ENCODE results near the gene ACSS3. TPM values are rescaled to one million over a fixed set of nuclear protein-coding genes. Genes with fewer than 3 reads are reported as not detected.

Gene ACSS3
- total and polyA plus RNA-seq, 10 of the 15 experiments (the other 5 are each of a cell fraction or from before 2014, with no cell fraction given) = 0.06 to 0.31 TPM; not detected in 8

DNA sequence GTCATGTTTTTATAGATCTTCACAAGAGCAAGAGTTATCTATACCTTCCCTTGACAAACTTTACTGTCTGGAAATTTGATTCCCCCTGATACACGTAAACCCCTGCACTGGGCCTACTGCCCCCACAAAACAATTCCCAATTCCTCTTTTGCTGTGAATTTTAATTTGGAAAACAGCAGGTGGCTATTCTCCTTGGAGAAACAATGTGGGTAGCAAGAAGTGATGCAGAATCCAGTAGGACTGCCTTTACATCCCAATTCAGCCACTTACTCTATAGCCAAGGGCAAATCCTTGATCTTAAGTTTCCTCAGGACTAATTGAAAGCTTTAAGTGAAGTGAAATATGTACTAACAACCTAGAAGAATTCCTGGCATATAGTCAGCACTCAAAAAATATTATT is 129.3 kb downstream of the ACSS3 start (continued):
- TF ChIP-seq CBFB (IDR thresholded peaks at IDR 0.05; ENCODE audit: low read depth) (no peak), MYB (IDR thresholded peaks at IDR 0.05; ENCODE audit: borderline replicate concordance, low read depth, low read length) (no peak), YBX1 (IDR thresholded peaks at IDR 0.05) (no peak), RELA (IDR thresholded peaks at IDR 0.05; ENCODE audit: borderline replicate concordance, partially characterized antibody) (no peak)

DNA sequence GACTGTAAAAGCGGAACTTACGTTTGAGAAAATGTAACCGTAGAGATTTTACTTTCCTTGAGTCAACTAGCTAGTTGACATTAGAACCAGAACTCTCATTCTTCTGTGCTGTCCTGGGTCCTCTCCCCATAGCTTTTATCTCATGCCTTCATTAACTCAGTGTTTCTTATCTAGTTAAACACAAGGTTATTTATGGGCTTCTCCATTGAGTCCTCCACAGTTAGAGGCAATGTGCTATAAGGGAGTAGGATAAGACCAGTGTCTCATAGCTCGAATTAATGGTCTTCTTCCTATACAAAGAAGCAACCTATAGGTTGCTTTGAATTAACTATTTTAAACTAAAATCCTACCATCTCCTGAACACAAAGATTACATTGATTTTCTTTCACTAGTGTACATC is 129.8 kb downstream of the ACSS3 start:
- ChIA-PET RAD21 (ENCODE audit: unreplicated experiment) (no interaction called here), SMC1A (ENCODE audit: uncharacterized antibody, unreplicated experiment) (no interaction called here), CTCF (no interaction called here), POLR2A (no interaction called here)
- Histone ChIP-seq H4K20me1 (ENCODE audit: control insufficient read depth, insufficient read depth) (no peaks in the 10 kb centered on the region), H3K36me3 (ENCODE audit: control insufficient read depth in 2 of 2, insufficient read depth in 2 of 2, low read length in 1 of 2) (no peaks in the 10 kb centered on the region), H3K9ac (ENCODE audit: control insufficient read depth, insufficient read depth, low read length) (no peak overlapping the region), H3K79me2 (ENCODE audit: control insufficient read depth, insufficient read depth, low read length) (no peaks in the 10 kb centered on the region), H3K27ac (ENCODE audit: control insufficient read depth, insufficient read depth) (no peak overlapping the region), H3K4me2 (ENCODE audit: control insufficient read depth, insufficient read depth) (no peak overlapping the region), H3K27me3 (replicated peaks in 1 of 2; ENCODE audit: control insufficient read depth in 2 of 2, insufficient read depth in 2 of 2, low read length in 1 of 2) (no peaks in the 10 kb centered on the region), H3K4me3 (no peak overlapping the region), H3K4me1 (ENCODE audit: control insufficient read depth, insufficient read depth, low read length) (no peaks in the 10 kb centered on the region), H3K9me3 (replicated peaks; ENCODE audit: control insufficient read depth, insufficient read depth, low read length) (no peaks in the 10 kb centered on the region), H2AFZ (ENCODE audit: control insufficient read depth, low read depth, low read length) (no peak overlapping the region)
- intact Hi-C loops (cut with micrococcal nuclease; ENCODE audit: unreplicated experiment) (no loop called here), in situ Hi-C loops (cut with MboI) (no loop called here)
- no peak for DNase-seq (ENCODE audit: low read depth, low spot score)
- TF ChIP-seq MLLT1 (IDR thresholded peaks at IDR 0.05) = no peak
- TF ChIP-seq ZBTB33 (IDR thresholded peaks at IDR 0.05) = no peak
- TF ChIP-seq RELA (IDR thresholded peaks at IDR 0.05; ENCODE audit: borderline replicate concordance, partially characterized antibody) = no peak
- TF ChIP-seq TARDBP (IDR thresholded peaks at IDR 0.05; ENCODE audit: borderline replicate concordance) = no peak
- no peak for TF ChIP-seq ZNF217 (IDR thresholded peaks at IDR 0.05)
- TF ChIP-seq SUZ12 (IDR thresholded peaks at IDR 0.05; ENCODE audit: unreplicated experiment) = no peak
- no peak for ATAC-seq
- no TSS peak for BruUV-seq (replicated peaks)
- no peak for FAIRE-seq
- WGBS (ENCODE audit: insufficient coverage, insufficient replicate concordance, low lambda C conversion rate, missing lambda C conversion rate) = 37% methylated on average over 4 of the region's 4 CpGs
